HT-29 (cell line): ENCODE measurements around the gene CACNA1I. TPM values are rescaled to one million over a fixed set of nuclear protein-coding genes. Genes with fewer than 3 reads are reported as not detected.
"Not testable (repeated sequence)": the region's sequence is repeated elsewhere in the genome, so short reads cannot be mapped to it uniquely, and the experiment has no call there.

Experiments used
- DNase-seq: peaks from one replicate; pipeline ENCODE4 v3.0.0-alpha.2; 2015; ENCODE audit warnings: low spot score
- total RNA-seq: library from RNA; depleted of rRNA; stranded (reverse); fragments of >200 nt; shearing (Covaris generic); gene quantifications from 2 replicates; pipeline ENCODE4 v1.2.3, GENCODE V29; 2014

The CACNA1I gene
- total RNA-seq, 1 experiment from 2014 or later: 0.03 TPM

GRCh38 chr22:39717099-39717498 lies 146.5 kb downstream of the CACNA1I start:
- DNase-seq: no peak

GRCh38 chr22:39718206-39718605 lies 147.7 kb downstream of the CACNA1I start:
- DNase-seq: no peak

GRCh38 chr22:39718921-39719475 lies 148.4 kb downstream of the CACNA1I start:
- DNase-seq: no peak

GRCh38 chr22:39719559-39720450 lies 149.3 kb downstream of the CACNA1I start:
- DNase-seq: no peak

GRCh38 chr22:39721206-39722031 lies 150.9 kb downstream of the CACNA1I start:
- no peak for DNase-seq

GRCh38 chr22:39722032-39722325 lies 151.4 kb downstream of the CACNA1I start:
- no peak for DNase-seq

GRCh38 chr22:39722501-39722900 lies 151.9 kb downstream of the CACNA1I start:
- no peak for DNase-seq

- DNase-seq: no peak
Observed at GRCh38 chr22:39723463-39723862, 152.9 kb downstream of the CACNA1I start.

- DNase-seq: no peak
Observed at GRCh38 chr22:39723899-39724351, 153.4 kb downstream of the CACNA1I start.

GRCh38 chr22:39724390-39724789 lies 153.8 kb downstream of the CACNA1I start:
- no peak for DNase-seq

GRCh38 chr22:39724857-39725256 lies 154.3 kb downstream of the CACNA1I start:
- DNase-seq: no peak

- DNase-seq: no peak
Observed at GRCh38 chr22:39725351-39726035, 154.9 kb downstream of the CACNA1I start.

GRCh38 chr22:39727541-39727940 lies 157.0 kb downstream of the CACNA1I start:
- DNase-seq: peak; percentile 8

- no peak for DNase-seq
Observed at GRCh38 chr22:39728236-39728860, 157.8 kb downstream of the CACNA1I start.

GRCh38 chr22:39729141-39729934 lies 158.8 kb downstream of the CACNA1I start:
- no peak for DNase-seq

- no peak for DNase-seq
Observed at GRCh38 chr22:39731481-39731880, 160.9 kb downstream of the CACNA1I start.

- DNase-seq: no peak
Observed at GRCh38 chr22:39731881-39732555, 161.5 kb downstream of the CACNA1I start.

GRCh38 chr22:39732625-39733024 lies 162.1 kb downstream of the CACNA1I start:
- no peak for DNase-seq

- DNase-seq: no peak
Observed at GRCh38 chr22:39733191-39733590, 162.6 kb downstream of the CACNA1I start.

- DNase-seq: not testable (repeated sequence)
Observed at GRCh38 chr22:39734046-39734445, 163.5 kb downstream of the CACNA1I start.
